Frontal cortex (tissue), 4 donors: ENCODE results near the gene PPP1R13B. TPM values are rescaled to one million over a fixed set of nuclear protein-coding genes. Genes with fewer than 3 reads are reported as not detected.

Source experiments
- DNase-seq, 2 donors: peaks; one replicate each; pipeline ENCODE4 v3.0.0; 2012; ENCODE audit warnings: low spot score in 2 of 2
- FAIRE-seq: peaks from 2 replicates; lab custom pipeline; 2012; peaks lifted over from hg19 to GRCh38; lab: Jason Lieb, UNC
- total RNA-seq: library from RNA; depleted of rRNA; stranded (reverse); fragments of >200 nt; gene quantifications from one replicate; pipeline ENCODE4 v1.2.3, GENCODE V29; 2014
- donor health status: control.
- donor health status: control.
- donor health status: control.

PPP1R13B gene
- total RNA-seq, 1 donor from 2014 or later = 11.8 TPM

DNA sequence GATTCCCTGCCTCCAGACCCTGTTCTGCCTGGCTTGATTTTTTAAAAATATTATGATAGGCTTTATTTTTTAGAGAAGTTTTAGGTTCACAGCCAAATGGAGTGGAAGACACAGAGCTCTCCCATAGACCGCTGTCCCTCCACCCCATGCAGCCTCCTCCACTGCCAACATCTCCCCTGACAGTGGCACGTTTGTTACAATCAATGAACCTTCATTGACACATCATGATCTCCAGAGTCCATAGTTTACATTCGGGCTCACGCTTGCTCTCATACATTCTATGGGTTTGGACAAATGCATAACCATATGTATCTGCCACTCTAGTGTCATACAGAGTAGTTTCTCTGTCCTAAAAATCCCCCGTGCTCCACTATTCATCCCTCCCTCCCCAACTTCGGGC lies 15.9 kb upstream of the PPP1R13B start:
- FAIRE-seq (no peak), DNase-seq (no peak)

- no peak for FAIRE-seq
- DNase-seq = no peak
Observed at GRCh38 chr14:103862393-103862782, 15.0 kb upstream of the PPP1R13B start.

DNA sequence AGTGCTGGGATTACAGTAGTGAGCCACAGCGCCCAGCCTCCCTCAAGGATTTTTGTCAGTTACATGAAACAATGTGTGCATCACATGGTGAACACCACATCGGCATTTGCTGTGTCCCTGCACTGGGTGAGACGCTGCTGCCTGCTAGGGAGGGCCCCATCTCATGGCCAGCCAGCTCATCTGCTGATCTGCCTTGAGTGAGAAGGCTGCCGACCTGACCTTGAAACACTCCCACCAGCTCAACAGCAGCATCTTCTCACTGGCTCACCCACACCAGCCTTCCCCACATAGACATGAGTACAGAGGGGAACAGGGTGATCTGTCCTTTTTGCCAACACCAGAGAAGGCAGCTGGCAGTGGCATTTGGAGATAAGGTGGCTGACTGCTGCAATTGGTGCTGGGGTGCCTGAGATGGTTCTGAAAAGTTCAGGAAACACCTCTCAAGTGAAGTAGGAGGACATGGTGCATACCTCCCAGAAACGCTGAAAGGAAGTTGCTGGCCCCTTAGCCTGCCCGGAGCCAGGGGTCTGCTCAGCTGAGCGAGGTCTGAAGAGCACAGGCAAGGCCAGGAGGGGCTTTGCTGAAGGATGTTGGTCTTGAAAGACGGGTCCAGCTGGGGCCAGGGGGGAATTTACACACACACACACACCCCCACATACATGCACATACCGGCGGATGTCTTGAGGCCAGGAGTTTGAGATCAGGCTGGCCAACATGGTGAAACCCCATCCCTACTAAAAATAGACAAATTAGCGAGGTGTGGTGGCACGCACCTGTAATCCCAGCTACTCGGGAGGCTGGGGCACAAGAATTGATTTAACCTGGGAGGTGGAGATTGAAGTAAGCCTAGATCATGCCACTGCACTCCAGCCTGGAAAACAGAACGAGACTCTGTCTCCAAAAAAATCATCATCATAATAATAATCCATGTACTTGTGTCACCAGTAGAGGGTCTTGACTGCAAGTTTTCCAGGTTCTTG lies 14.3 kb upstream of the PPP1R13B start:
- DNase-seq = no peak
- no peak for FAIRE-seq

GRCh38 chr14:103859416-103860202 lies 12.2 kb upstream of the PPP1R13B start:
- FAIRE-seq = no peak
- no peak for DNase-seq

DNA sequence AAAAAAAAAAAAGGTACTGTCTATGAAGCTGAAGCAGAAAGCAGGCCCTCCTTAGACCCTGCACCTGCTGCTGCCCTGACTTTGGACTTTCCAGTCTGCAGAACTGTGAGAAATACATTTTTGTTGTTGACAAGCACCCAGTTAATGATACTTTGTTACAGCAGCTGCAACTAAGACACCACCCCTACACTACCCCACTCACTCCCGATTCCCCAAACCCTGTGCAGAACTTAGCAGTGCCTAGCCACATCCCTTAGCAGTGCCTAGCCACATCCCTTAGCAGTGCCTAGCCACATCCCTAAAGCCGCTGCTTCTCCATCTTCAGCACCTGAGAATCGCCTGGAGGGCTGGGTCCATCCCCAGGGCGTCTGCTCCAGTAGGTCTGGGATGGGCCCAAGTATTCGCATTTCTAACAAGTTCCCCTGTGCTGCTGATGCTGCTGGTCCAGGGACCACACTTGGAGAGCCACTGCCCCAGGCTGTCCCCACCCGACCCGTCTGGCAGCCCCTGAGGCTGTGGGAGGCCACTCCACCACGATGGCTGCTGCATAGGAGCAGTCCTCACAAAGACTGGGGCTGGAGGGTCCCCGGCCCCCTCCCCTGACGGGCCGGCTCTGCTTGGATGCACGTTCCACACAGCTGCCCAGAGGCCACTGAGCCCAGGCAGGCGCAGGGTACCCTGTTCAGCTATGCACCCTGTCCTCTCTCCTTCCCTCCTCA lies 10.8 kb upstream of the PPP1R13B start:
- DNase-seq = no peak
- FAIRE-seq = no peak

DNA sequence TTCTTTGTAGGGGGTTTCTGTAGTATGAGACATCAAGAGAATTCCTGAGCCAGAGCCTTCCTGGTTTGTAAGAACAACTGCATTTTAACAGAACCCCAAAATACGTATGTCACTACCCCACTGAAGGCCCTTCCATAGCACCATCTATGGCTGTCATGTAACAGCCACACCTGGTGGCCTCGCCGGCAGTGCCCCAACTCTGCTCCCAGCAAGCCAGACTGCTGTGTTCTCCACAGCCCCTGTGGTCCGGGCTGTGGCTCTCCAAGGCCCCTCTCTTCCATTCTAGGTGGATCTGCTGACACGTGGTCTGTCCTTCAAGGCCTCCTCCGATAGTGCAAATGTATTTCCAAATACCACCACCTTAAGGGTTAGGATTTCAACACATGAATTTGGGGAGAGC lies 9.9 kb upstream of the PPP1R13B start:
- DNase-seq = no peak
- FAIRE-seq = no peak

GRCh38 chr14:103856607-103857006 lies 9.2 kb upstream of the PPP1R13B start:
- no peak for FAIRE-seq
- no peak for DNase-seq

DNA sequence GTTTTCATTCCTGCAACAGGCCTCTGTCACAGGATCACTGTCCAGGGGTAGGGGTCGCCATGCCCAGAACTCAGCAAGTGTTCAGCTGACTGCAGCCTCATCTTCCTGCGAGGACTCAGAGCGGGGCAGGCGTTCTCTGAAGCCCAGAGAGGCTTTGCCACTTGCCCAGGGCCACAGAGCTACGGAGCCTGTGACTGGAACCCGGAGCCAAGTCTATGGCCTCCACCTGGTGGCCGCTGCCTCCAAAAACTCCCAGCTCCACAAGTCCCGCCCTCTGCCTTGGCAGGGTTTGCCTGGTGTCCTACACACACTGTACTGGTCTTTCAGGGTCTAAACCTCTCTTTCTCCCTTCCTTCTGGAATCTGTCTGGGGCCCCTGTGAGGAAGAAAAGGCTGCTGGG lies 8.7 kb upstream of the PPP1R13B start:
- no peak for FAIRE-seq

GRCh38 chr14:103855734-103856095 lies 8.3 kb upstream of the PPP1R13B start:
- DNase-seq = no peak
- FAIRE-seq = no peak

More for the DNA sequence above, 8.7 kb upstream of the PPP1R13B start:
- DNase-seq = no peak

DNA sequence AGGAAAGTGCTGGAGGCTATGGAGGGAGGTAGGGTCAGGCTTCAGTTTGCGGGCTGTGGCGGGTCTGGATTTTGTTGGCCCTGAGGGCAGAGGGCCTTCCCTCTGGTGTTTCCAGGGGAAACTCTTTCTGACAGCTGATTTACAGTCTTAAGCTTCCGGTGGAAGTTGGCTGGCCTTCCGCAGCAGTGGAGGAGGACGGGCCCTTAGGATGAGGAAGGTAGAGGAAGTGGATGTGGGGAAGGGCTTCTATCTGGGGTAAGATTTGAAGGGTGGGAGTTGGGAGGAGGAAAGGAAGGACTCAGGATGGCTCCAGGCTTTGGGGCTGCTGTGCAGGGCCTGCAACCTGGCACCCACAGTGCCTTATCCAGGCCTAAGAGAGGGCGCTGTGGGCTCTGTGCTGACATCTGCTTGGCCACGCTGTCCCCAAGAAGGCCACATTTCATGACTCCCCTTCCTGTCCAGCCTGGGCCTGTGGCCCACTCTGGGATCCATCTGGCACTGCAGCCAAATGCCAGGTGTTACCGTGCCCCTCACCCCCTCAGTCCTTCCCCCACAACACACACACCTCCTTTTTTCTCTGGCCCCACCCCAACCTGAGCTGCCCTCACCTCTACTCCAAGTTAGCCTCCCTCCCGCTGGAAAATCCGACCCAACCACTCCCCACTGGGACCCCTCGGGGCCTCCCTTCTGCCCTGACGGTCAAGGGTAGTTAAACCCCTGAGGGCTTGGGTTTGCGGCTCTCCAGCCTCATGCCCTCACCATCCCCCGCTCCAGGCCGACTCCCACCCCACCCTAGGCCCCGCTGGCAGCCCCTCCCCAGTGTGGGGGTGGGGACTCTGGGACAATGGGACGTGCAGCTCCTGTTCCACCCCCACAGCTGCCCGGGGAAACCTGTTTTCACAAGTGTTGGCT lies 7.7 kb upstream of the PPP1R13B start:
- no peak for FAIRE-seq

DNA sequence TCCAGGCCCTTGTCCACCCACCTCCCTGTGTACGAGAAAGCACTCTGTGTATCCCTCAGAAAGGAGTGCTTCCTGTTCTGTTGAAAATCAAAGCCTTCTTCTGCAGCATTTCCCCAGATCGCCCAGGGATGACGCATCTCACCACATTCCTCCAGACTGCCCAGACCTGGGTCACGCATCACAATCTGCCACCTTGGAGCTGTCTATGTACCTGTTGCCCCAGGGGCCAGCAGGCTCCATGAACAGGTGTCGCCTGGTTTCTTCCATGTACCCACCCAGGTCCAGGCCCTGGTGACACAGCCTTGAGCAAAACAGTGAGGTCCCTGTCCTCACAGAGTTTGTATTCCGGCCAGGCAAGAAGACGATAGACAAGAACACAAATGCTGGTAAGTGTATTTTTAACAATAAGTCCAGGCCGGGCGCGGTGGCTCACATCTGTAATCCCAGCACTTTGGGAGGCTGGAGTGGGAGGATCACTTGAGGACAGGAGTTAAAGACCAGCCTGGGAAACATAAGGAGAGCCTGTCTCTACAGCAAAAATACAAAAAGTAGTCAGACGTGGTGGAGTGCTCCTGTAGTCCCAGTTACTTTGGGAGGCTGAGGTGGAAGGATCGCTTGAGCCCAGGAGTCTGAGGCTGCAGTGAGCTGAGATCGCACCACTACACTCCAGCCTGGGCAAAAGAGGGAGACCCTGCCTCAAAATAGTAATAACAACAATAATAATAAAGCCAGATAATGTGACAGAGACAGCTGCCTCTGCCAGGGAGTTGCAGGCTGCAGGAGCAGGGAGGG lies 6.8 kb upstream of the PPP1R13B start:
- FAIRE-seq (no peak), DNase-seq (no peak)

More for the DNA sequence above, 7.7 kb upstream of the PPP1R13B start:
- DNase-seq = no peak

DNA sequence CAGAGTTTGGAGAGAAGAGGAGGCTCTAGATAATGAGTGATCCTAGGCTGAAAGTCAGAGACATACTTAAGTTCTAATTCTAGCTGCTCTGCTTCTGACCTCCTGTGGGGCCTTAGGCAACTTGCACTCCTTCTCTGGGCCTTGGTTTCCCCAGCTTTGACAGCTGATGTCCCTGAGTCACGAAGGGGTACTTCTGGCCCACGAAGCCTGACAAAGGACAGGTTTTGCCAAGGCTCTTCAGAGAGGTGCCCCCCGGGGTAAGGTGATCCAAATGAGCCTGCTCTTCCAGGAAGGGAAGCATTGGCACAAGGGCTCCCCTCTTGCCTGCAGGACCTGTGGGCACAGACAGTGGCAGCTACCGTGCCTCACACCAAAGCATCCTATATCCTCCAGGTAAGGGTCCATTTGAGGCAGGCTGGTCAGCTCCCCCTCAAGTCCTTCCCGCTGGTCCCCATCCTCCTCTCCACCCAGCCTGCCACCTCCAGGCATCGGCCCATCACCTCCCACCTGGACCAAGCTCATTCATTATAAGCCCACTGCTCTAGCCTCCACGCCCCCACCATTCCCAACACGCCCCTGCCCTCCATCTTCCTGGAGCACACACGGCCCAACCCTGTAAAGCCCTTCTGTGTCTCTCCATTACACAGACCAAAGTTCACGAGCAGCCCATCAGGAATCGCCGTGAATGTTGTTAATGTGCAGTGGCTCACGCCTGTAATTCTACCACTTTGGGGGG lies 1.9 kb upstream of the PPP1R13B start:
- FAIRE-seq (no peak), DNase-seq (no peak)

DNA sequence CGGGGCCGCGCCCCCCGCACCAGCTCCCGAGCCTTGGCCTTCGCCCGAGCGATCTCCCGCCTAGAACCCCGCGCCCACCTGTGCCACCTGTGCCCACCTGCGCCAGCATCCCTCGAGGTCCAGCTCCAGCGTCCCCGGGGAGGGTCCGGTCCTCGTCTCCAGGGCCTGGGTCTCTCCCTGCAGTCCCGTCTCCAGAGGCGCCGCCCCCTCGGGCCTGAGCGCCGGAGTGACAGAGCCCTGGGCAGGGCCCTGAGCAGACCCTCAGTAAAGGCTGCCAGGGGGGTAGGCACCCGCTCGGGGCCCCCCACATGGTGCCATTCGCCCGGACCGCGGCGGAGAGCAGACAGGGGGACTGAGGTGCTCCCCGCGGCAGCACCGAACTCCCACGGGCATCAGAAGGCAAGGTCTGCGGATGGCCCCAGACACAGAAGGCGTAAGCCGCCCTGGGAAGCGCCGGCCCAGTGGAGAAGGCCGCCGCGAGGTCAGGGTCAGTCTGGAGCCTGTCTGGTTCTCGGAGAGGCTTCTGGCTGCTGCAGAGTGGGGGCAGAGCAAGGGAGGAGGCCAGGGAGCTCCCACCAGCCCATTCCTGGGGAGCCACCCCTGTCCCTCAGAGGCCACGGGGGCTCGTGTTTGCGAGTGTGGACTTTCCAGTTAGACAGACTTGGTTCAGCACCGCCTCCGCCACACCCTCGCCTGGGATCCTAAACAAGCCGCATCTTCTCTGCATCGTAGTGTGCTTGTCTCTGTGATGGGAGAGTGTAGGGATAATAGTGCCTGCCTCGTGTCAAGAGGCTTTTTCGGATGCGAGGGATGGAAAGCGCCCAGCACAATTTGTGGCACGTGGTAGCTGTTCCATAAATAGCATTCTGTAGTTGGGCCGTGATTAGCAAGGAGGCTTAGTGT lies 1.1 kb upstream of the PPP1R13B start:
- no peak for DNase-seq
- FAIRE-seq = no peak

DNA sequence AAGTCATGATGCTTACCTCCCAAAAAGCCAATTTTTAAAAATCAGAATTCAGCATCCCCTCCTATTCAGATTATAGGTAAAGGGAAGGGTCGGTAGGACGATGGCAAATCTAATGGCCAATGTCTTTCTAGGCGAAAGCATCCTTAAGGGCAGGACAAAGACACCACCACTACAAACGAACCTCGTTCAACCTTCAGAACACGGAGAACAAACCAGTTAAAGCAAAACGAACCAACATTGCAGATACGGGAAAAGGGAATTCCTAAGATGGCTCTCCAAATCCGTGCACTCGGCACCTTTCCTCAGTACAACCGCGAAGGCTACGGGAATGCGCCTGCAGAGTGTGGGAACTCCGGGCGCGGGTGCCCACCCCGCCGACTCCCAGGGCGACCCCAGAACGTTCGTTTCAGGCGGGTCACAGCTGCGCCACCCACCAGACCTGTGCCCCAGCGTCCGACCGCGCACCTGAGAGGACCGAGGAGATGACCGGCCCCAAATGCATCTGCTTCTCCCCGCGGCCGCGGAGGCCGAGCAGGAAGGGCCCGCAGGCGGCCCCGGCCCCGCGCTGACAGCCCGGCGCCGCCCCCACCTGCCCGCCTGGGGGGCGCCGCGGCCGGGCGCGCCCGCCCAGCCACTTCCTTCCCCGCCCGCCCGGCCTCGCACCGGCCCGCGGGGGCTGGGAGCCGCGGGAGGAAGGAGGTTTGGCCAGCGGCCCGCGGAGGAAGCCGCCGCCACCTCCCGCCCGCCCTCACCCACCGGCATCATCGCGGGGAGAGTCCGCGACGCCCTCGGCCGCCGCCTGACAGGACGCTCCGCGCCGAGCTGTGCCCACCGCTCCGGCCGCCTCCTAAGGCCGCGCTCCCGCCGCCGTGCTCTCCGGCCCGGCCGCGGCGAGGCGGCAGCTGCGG lies 578 bp downstream of the PPP1R13B start:
- FAIRE-seq (no peak), DNase-seq (peak; percentile 54 to 68)

DNA sequence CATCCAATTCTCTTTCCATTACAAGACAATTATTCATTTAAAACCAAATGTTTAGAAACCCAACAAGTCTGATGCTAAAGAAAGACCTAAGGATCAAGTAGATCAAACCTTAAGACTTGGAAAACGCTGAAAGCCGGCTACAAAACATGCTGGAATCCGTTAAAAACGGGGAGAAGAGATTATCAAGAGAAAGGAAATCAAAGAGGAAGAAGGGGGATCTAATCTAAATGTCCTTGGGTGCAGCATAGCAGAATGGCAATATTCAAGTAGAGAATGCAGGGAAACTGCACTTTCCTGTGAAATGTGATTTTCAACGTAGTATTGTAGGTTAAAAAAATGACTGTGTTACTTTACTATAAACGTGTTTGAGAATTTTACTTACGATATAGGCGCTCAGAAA lies 1.3 kb downstream of the PPP1R13B start:
- FAIRE-seq = no peak
- no peak for DNase-seq

DNA sequence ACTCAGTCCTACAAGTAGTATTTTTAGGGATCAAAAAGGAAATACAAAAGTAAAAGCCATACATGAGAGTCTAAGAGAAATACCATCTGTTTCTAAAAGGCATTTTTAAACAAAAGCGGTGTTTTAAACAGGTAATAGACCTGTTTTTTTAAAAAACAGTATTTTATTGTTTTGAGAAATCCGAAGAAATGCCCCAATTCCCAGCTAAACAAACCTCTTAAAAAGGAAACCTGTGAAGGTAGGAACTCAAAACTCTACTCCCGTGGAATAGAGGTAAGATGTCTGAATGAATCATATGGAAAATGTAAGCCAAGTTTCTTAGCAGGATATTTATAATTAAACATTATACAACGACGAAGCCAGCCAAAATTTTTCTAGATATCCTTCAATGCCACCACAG lies 2.0 kb downstream of the PPP1R13B start:
- no peak for DNase-seq
- FAIRE-seq = no peak
